ENCODE measurements around the gene SPTA1.
"Not testable (repeated sequence)": the region's sequence is repeated elsewhere in the genome, so short reads cannot be mapped to it uniquely, and the experiment has no call there.

The SPTA1 gene

GRCh38 chr1:158686111-158687009 is at the start of gene SPTA1:
Gene SPTA1, minus strand, starts transcription at chr1:158686715. Its CDS starts 198 bp downstream, at chr1:158686517.
- no peak for DNase-seq (ENCODE audit: low read depth in 3 of 3)

- DNase-seq (ENCODE audit: low read depth in 3 of 3), result no peak
Observed at GRCh38 chr1:158735848-158736247, 49.3 kb upstream of the SPTA1 start.

GRCh38 chr1:158732524-158732923 is 46.0 kb upstream of the SPTA1 start:
- DNase-seq (ENCODE audit: low read depth in 3 of 3), result no peak

- no peak for DNase-seq (ENCODE audit: low read depth in 3 of 3)
Observed at GRCh38 chr1:158731707-158732106, 45.2 kb upstream of the SPTA1 start.

- no peak for DNase-seq (ENCODE audit: low read depth in 3 of 3)
Observed at GRCh38 chr1:158730453-158730852, 43.9 kb upstream of the SPTA1 start.

GRCh38 chr1:158728510-158729225 is 42.2 kb upstream of the SPTA1 start:
- no peak for DNase-seq (ENCODE audit: low read depth in 3 of 3)

GRCh38 chr1:158724442-158724841 is 37.9 kb upstream of the SPTA1 start:
- no peak for DNase-seq (ENCODE audit: low read depth in 3 of 3)

- no peak for DNase-seq (ENCODE audit: low read depth in 3 of 3)
Observed at GRCh38 chr1:158720620-158721019, 34.1 kb upstream of the SPTA1 start, which contains the start of gene OR6K3. Gene OR6K3, minus strand, starts transcription at chr1:158720720. Its CDS starts 2,605 bp downstream, at chr1:158718115.

GRCh38 chr1:158719664-158720063 is 33.1 kb upstream of the SPTA1 start:
- DNase-seq (ENCODE audit: low read depth in 3 of 3), result no peak

GRCh38 chr1:158717344-158717743 is 30.8 kb upstream of the SPTA1 start:
- no peak for DNase-seq (ENCODE audit: low read depth in 3 of 3)

- DNase-seq (ENCODE audit: low read depth in 3 of 3), result no peak
Observed at GRCh38 chr1:158716335-158716734, 29.8 kb upstream of the SPTA1 start.

GRCh38 chr1:158714754-158715153 is 28.2 kb upstream of the SPTA1 start:
- no peak for DNase-seq (ENCODE audit: low read depth in 3 of 3)

- no peak for DNase-seq (ENCODE audit: low read depth in 3 of 3)
Observed at GRCh38 chr1:158711098-158711497, 24.6 kb upstream of the SPTA1 start.

- DNase-seq (ENCODE audit: low read depth in 3 of 3), result no peak
Observed at GRCh38 chr1:158706096-158706495, 19.6 kb upstream of the SPTA1 start.

- no peak for DNase-seq (ENCODE audit: low read depth in 3 of 3)
Observed at GRCh38 chr1:158700552-158700951, 14.0 kb upstream of the SPTA1 start, which contains the start of gene OR6K2. Gene OR6K2, minus strand, starts transcription at chr1:158700652. Its CDS starts 0 bp downstream, at chr1:158700652.

GRCh38 chr1:158694596-158694995 is 8.1 kb upstream of the SPTA1 start:
- DNase-seq (ENCODE audit: low read depth in 3 of 3), result no peak

GRCh38 chr1:158692356-158692755 is 5.8 kb upstream of the SPTA1 start:
- DNase-seq (ENCODE audit: low read depth in 3 of 3), result no peak

GRCh38 chr1:158691907-158692306 is 5.4 kb upstream of the SPTA1 start:
- no peak for DNase-seq (ENCODE audit: low read depth in 3 of 3)

GRCh38 chr1:158691149-158691548 is 4.6 kb upstream of the SPTA1 start:
- DNase-seq (ENCODE audit: low read depth in 3 of 3), result not testable (repeated sequence)

GRCh38 chr1:158689875-158690274 is 3.4 kb upstream of the SPTA1 start:
- no peak for DNase-seq (ENCODE audit: low read depth in 3 of 3)

- no peak for DNase-seq (ENCODE audit: low read depth in 3 of 3)
Observed at GRCh38 chr1:158689110-158689509, 2.6 kb upstream of the SPTA1 start.

GRCh38 chr1:158688343-158688742 is 1.8 kb upstream of the SPTA1 start:
- DNase-seq (ENCODE audit: low read depth in 3 of 3), result not testable (repeated sequence)

- DNase-seq (ENCODE audit: low read depth in 3 of 3), result no peak
Observed at GRCh38 chr1:158687037-158687436, 522 bp upstream of the SPTA1 start.
